ENCODE measurements around the gene CDK5RAP3. TPM values are rescaled to one million over a fixed set of nuclear protein-coding genes. Genes with fewer than 3 reads are reported as not detected.

The CDK5RAP3 gene
- total and polyA plus RNA-seq, 2 of the 13 experiments (the other 11 are each of a cell fraction or from before 2014, with no cell fraction given), result 128 to 154 TPM

GRCh38 chr17:48012151-48012520 is 41.2 kb downstream of the CDK5RAP3 start (continued):
- TF ChIP-seq ZBTB14 (CRISPR knock-in tag; IDR thresholded peaks at IDR 0.05), result 0 out of 2 replicates have a peak, but pooled peaks have one; percentile 37
- TF ChIP-seq CENPBD1 (CRISPR knock-in tag; IDR thresholded peaks at IDR 0.05; ENCODE audit: borderline replicate concordance, low read depth), result no peak
- no peak for TF ChIP-seq GPBP1L1 (CRISPR knock-in tag; IDR thresholded peaks at IDR 0.05)
- TF ChIP-seq ZNF775 (CRISPR knock-in tag; IDR thresholded peaks at IDR 0.05; ENCODE audit: borderline replicate concordance), result no peak
- 0 out of 2 replicates have a peak, but pooled peaks have one; percentile 30 for TF ChIP-seq ZNF800 (CRISPR knock-in tag; IDR thresholded peaks at IDR 0.05)
- TF ChIP-seq DZIP1 (CRISPR knock-in tag; IDR thresholded peaks at IDR 0.05), result 0 out of 2 replicates have a peak, but pooled peaks have one; percentile 42
- TF ChIP-seq PBX3 (CRISPR knock-in tag; IDR thresholded peaks at IDR 0.05; ENCODE audit: borderline replicate concordance), result no peak
- peak; percentile 73 for TF ChIP-seq RFX1 (IDR thresholded peaks at IDR 0.05)
